ENCODE data around the gene TMC1.

- no peak for TF ChIP-seq CTCF (IDR thresholded peaks at IDR 0.05)
- no peak for TF ChIP-seq POLR2A (IDR thresholded peaks at IDR 0.05)
These were observed 68.5 kb downstream of the TMC1 start for GRCh38 chr9:72589667-72590521.
